D721Med (cell line): ENCODE data around the gene TNFRSF14.

ENCODE experiments used
- DNase-seq: peaks from one replicate; pipeline ENCODE4 v3.0.0; 2011; ENCODE audit warnings: low spot score; ENCODE audit not compliant: insufficient read length
- FAIRE-seq: peaks from 2 replicates; lab custom pipeline; 2011; peaks lifted over from hg19 to GRCh38; lab: Jason Lieb, UNC
- CTCF ChIP-seq: IDR thresholded peaks from 2 replicates; pipeline ENCODE4 v1.5.1; 2012; ENCODE audit warnings: mild to moderate bottlenecking, control low read depth; ENCODE audit not compliant: insufficient read depth; ENCODE audit errors: missing control alignments

Gene TNFRSF14

GRCh38 chr1:2594641-2595131 is 38.5 kb downstream of the TNFRSF14 start:
- FAIRE-seq, result no peak

GRCh38 chr1:2595261-2595811 is 39.2 kb downstream of the TNFRSF14 start:
- FAIRE-seq (no peak), DNase-seq (no peak)

More at GRCh38 chr1:2594641-2595131, 38.5 kb downstream of the TNFRSF14 start:
- no peak for TF ChIP-seq CTCF
- no peak for DNase-seq

GRCh38 chr1:2595812-2596529 is 39.8 kb downstream of the TNFRSF14 start:
- no peak for TF ChIP-seq CTCF
- DNase-seq (no peak), FAIRE-seq (no peak)

More at GRCh38 chr1:2595261-2595811, 39.2 kb downstream of the TNFRSF14 start:
- TF ChIP-seq CTCF, result no peak

GRCh38 chr1:2596530-2597333 is 40.6 kb downstream of the TNFRSF14 start:
- no peak for TF ChIP-seq CTCF
- FAIRE-seq, result no peak
- DNase-seq, result no peak

- no peak for TF ChIP-seq CTCF
- no peak for DNase-seq
- no peak for FAIRE-seq
Observed at GRCh38 chr1:2597441-2598328, 41.5 kb downstream of the TNFRSF14 start.

GRCh38 chr1:2598329-2598931 is 42.3 kb downstream of the TNFRSF14 start:
- FAIRE-seq (no peak), DNase-seq (no peak)
- TF ChIP-seq CTCF, result no peak
